GM12874 (cell line): Measurements from ENCODE around the gene ACVR1B.

Source experiments
- TF ChIP-seq, protein P1 (sequence below): IDR thresholded peaks from 2 replicates; pipeline ENCODE4 v1.5.1; 2011; ENCODE audit warnings: low read depth, mild to moderate bottlenecking, control low read depth, low read length, moderate library complexity; ENCODE audit not compliant: insufficient read depth

Gene ACVR1B

DNA sequence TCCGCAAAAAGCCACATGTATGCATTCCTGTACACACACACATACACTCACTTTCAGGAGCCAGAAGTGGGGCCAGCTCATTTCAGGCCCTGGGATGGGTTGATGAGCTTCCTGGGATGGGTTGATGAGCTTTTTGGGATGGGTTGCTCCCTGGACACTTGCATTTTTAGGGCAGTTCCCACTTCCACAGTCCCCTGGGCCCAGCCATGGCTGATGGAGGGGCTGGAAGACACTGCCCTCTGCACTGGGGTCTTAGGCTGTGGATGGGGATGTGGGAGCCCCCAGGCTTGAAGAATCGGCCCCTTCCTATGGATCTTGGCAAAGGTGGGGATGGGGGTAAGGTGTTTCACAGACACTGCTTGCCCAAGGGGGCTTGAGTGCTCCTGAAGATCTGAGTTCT, 31.5 kb upstream of the ACVR1B start:
- TF ChIP-seq, protein P1, sequence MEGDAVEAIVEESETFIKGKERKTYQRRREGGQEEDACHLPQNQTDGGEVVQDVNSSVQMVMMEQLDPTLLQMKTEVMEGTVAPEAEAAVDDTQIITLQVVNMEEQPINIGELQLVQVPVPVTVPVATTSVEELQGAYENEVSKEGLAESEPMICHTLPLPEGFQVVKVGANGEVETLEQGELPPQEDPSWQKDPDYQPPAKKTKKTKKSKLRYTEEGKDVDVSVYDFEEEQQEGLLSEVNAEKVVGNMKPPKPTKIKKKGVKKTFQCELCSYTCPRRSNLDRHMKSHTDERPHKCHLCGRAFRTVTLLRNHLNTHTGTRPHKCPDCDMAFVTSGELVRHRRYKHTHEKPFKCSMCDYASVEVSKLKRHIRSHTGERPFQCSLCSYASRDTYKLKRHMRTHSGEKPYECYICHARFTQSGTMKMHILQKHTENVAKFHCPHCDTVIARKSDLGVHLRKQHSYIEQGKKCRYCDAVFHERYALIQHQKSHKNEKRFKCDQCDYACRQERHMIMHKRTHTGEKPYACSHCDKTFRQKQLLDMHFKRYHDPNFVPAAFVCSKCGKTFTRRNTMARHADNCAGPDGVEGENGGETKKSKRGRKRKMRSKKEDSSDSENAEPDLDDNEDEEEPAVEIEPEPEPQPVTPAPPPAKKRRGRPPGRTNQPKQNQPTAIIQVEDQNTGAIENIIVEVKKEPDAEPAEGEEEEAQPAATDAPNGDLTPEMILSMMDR = no peak

DNA sequence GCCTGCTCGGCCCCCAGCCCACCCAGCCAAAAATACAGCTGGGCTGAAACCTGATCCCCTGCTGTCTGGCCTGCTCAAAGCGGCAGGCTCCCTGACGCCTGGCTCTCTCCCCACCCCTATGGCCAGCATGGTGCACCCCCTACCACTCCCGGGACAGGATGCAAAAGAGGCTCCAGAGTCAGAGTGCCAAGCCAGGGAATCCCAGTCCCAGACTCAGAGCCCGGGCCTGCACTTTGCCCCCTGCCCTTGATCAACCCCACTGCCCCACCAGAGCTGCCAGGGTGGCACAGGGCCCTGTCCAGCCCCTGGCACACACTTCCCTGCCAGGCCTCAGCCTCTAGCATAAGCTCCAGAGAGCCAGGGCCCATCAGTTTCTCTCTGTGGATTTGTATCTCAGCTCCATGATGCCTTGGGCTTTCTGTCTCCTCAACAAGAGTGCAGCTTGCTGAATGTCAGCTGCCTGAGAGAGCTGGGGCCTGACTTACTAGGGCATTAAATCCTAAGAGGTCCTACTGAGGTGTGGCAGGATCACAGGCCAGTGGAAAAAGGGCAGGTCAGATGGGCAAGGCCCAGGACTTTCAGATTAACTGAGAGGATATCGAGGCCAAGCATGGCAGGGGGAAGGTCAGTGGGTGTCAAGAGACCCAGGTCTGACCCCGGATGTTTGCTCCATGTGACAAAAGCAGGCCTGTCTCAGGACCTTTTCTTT, 30.3 kb upstream of the ACVR1B start:
- TF ChIP-seq, protein P1 = no peak

DNA sequence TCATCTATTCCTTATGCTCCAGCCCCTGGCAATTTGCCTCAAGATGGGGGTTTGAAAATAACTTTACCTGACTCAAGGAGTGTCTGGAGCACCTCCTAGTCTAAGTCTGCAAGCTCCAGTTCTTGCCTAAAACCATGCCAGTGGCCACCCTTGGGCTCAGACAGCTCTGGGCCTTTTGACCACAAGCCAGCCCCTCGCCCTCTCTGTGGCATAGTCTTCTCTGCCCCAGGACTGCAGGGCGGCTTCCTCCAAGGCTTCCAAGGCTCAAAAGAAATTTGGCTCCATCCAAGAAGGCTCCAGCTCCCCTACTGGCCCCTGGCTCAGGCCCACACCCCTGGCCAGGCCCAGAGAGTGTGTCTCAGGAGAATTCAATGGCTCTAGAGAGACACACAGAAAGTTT, 29.4 kb upstream of the ACVR1B start:
- TF ChIP-seq, protein P1 = no peak

DNA sequence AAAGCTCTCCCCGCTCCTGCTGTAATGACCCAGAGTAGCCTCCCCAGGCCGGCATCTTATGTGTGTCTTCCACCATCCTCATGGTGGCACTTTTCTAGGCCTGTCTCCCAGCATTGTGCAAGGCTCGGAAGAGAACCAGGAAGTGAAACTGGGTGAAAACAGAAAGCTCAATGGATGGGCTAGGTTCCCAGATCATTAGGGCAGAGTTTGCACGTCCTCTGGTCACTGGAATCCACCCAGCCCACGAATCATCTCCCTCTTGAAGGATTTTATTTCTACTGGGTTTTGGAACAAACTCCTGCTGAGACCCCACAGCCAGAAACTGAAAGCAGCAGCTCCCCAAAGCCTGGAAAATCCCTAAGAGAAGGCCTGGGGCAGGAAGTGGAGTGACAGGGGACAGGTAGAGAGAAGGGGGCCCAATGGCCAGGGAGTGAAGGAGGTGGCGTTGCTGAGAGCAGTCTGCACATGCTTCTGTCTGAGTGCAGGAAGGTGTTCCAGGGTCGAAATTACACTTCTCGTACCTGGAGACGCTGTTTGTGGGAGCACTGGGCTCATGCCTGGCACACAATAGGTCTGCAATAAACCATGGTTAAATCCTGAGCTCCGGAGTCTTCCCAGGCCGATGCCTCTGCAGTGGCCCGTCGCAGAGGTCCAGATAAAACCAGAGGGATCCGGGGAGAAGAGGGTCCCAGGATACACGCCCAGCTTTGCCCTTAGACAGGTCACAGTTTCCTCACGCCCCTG, 28.6 kb upstream of the ACVR1B start:
- TF ChIP-seq, protein P1 = no peak

DNA sequence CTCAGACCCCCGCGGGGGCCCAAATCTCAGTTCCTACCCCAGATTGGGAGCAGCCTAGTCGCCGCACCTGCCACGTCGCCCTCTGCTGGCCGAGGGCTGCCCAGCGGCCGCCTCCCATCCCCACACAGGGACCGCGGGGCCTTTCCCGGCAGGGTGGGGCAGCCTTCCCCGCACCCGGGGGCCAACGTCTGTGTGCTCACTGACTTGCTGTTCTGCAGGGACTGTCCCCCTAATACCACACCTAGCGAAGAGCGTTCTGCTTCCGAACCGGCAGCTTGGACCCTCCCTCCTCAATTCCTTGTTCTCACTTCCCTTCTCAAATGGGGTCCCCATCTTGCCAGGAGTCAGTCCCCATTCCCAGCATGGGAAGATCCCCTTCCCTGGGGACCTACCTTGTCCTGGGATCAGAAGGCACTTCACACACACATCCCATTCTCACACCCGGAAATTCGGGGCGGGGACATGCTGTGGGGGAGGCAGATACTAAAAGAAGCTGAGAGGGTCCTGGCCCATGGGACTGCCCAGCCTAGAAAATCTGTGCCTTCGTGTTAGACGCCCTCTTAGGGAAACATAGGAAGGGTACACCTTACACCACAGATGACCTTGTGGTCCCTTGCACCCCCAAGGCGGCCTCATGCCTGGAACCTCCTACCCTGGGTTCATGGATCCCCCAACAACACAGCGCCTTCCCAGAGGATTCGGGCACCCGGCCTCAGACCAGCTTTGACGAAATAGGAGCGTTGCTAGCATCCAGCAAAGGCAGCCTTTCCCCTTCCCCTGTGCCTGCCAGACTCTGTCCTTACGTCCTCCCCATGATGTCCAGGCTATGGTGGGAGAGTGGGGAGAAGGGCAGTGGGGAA, 27.8 kb upstream of the ACVR1B start:
- TF ChIP-seq, protein P1 = peak; percentile 91

DNA sequence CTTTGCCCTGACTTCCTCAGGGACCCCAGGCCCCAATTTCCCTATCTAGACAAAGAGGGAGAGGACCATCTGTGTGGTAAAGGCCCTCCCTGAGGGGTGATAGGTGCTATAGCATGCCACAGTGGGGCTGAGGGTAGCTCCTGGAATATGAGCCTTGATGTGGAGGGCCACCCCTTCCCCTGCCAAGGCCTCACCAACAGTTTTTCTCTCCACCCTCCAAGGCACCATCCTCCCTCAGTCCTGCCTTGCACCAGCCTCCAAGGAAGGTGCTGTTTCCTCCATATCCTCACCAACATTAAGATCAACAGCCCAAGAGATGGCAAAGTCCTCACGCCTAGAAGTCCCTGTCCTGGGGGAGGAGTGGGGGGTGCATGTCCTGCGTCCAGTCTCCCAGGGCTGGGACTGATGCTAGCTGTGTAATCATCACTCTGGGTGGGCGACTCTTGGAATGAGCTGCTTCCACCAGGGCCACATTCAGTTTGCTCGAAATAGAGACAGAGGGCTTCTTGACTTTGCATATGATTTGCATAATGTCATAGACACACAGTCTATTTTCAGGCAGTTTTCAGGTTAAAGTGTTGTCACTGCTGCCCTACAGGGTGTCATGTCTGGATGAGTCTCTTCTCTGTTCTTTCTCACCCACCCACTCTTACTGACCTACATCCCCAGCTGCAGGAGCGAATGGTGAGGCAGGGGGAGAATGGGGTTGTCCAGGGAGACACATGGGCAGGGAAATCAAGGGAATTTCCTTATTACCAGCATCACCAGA, 26.8 kb upstream of the ACVR1B start:
- TF ChIP-seq, protein P1 = no peak
